SK-N-SH (cell line): ENCODE measurements around the gene ATP6V0C. TPM values are rescaled to one million over a fixed set of nuclear protein-coding genes. Genes with fewer than 3 reads are reported as not detected.

Experiments used
- CTCF ChIA-PET: fragments of 300-600, 350-600 bp; formaldehyde crosslinking; extraction: SDS; loops from one replicate; lab custom pipeline; 2021; lab: Yijun Ruan, JAX
- POLR2A ChIA-PET: fragments of 350-600 bp; sonication (Branson Sonifier 250); formaldehyde crosslinking; extraction: SDS; loops from one replicate; lab custom pipeline; 2020; ENCODE audit warnings: antibody characterized with exemption, inconsistent platforms; lab: Yijun Ruan, JAX
- DNase-seq: peaks from one replicate; pipeline ENCODE4 v3.0.0; 2012
- H2AFZ ChIP-seq: fragments of 200-600 bp; sonication (generic); 2 replicates; pipeline ENCODE4 v1.8.1; 2016; ENCODE audit warnings: antibody characterized with exemption, mild to moderate bottlenecking, low read depth
- H3F3A ChIP-seq: fragments of 200-600 bp; sonication (generic); replicated peaks from 2 replicates; pipeline ENCODE3; 2016; ENCODE audit warnings: antibody characterized with exemption, mild to moderate bottlenecking; ENCODE audit not compliant: insufficient read depth
- H3K27ac ChIP-seq, 2 experiments: fragments of 200-500 bp in 1 of 2; fragments of 200-600 bp in 1 of 2; sonication (Bioruptor generic) in 1 of 2; sonication (generic), shearing (Covaris generic) in 1 of 2; 2 replicates each; pipeline versions ENCODE4 v1.5.1 to v1.6.1; 2014 to 2016; ENCODE audit warnings: low read depth in 2 of 2, inconsistent platforms in 1 of 2, low read length in 1 of 2, mild to moderate bottlenecking in 1 of 2, mixed read lengths in 1 of 2
- H3K27me3 ChIP-seq: fragments of 200-600 bp; sonication (generic), shearing (Covaris generic); 2 replicates; pipeline ENCODE4 v1.6.1; 2016; ENCODE audit warnings: mixed run types; ENCODE audit not compliant: insufficient read depth
- H3K36me3 ChIP-seq, 2 experiments: fragments of 200-500 bp in 1 of 2; fragments of 200-600 bp in 1 of 2; sonication (Bioruptor generic) in 1 of 2; sonication (generic) in 1 of 2; replicated peaks in 1 of 2; 2 replicates each; pipeline versions ENCODE3 to v1.5.1; 2014 to 2016; ENCODE audit warnings: low read length in 1 of 2, mild to moderate bottlenecking in 1 of 2; ENCODE audit not compliant: insufficient read depth in 2 of 2, control insufficient read depth in 1 of 2
- H3K4me1 ChIP-seq, 2 experiments: fragments of 200-500 bp in 1 of 2; fragments of 200-600 bp in 1 of 2; sonication (Bioruptor generic) in 1 of 2; sonication (generic), shearing (Covaris generic) in 1 of 2; 2 replicates each; pipeline versions ENCODE4 v1.5.1 to v1.6.1; 2014 to 2016; ENCODE audit warnings: low read depth in 1 of 2, low read length in 1 of 2, mixed run types in 1 of 2; ENCODE audit not compliant: insufficient read depth in 2 of 2, control insufficient read depth in 1 of 2
- H3K4me2 ChIP-seq: fragments of 200-600 bp; sonication (generic), shearing (Covaris generic); 2 replicates; pipeline ENCODE4 v1.6.1; 2017; ENCODE audit warnings: mixed run types
- H3K4me3 ChIP-seq, 2 experiments: fragments of 200-500 bp in 1 of 2; fragments of 200-600 bp in 1 of 2; sonication (Bioruptor generic) in 1 of 2; sonication (generic), shearing (Covaris generic) in 1 of 2; 2 replicates each; pipeline versions ENCODE4 v1.5.1 to v1.8.1; 2014 to 2016; ENCODE audit warnings: low read depth in 2 of 2, inconsistent platforms in 1 of 2, low read length in 1 of 2, mild to moderate bottlenecking in 1 of 2, mixed read lengths in 1 of 2, moderate library complexity in 1 of 2
- H3K79me2 ChIP-seq: fragments of 200-600 bp; sonication (generic); 2 replicates; pipeline ENCODE4 v1.8.1; 2017; ENCODE audit warnings: mild to moderate bottlenecking; ENCODE audit not compliant: insufficient read depth
- H3K9ac ChIP-seq: fragments of 200-600 bp; sonication (generic); 2 replicates; pipeline ENCODE4 v1.6.1; 2017; ENCODE audit warnings: mixed run types
- H3K9me2 ChIP-seq: fragments of 200-600 bp; sonication (generic); 2 replicates; pipeline ENCODE4 v1.6.1; 2017; ENCODE audit warnings: mixed run types
- H3K9me3 ChIP-seq: fragments of 200-600 bp; sonication (generic); 2 replicates; pipeline ENCODE4 v1.6.1; 2017; ENCODE audit warnings: mixed run types, mild to moderate bottlenecking, moderate library complexity
- H4K20me1 ChIP-seq: fragments of 200-600 bp; sonication (generic); 2 replicates; pipeline ENCODE4 v1.6.1; 2017; ENCODE audit warnings: mild to moderate bottlenecking, mixed run types; ENCODE audit not compliant: insufficient read depth
- CHD2 ChIP-seq: fragments of 150-350 bp; IDR thresholded peaks from 2 replicates; pipeline ENCODE4 v1.6.1; 2018; ENCODE audit warnings: low read length; ENCODE audit not compliant: partially characterized antibody
- EP300 ChIP-seq, 2 experiments: IDR thresholded peaks; 2 replicates each; pipeline versions ENCODE4 v1.4.0 to v1.6.1; 2012; ENCODE audit warnings: borderline replicate concordance in 1 of 2, low read depth in 1 of 2, low read length in 1 of 2
- FOSL2 ChIP-seq: IDR thresholded peaks from 2 replicates; pipeline ENCODE4 v1.4.0; 2012; ENCODE audit warnings: low read depth, mild to moderate bottlenecking, moderate library complexity, borderline replicate concordance
- FOXM1 ChIP-seq: IDR thresholded peaks from 2 replicates; pipeline ENCODE4 v1.4.0; 2012; ENCODE audit warnings: low read depth, mild to moderate bottlenecking
- MAX ChIP-seq: IDR thresholded peaks from 2 replicates; pipeline ENCODE4 v1.4.0; 2012; ENCODE audit warnings: low read depth
- MEF2A ChIP-seq: IDR thresholded peaks from 2 replicates; pipeline ENCODE4 v1.4.0; 2012; ENCODE audit warnings: low read depth, borderline replicate concordance
- RAD21 ChIP-seq: IDR thresholded peaks from 2 replicates; pipeline ENCODE4 v1.6.1; 2012; ENCODE audit warnings: mild to moderate bottlenecking, low read length
- RCOR1 ChIP-seq: fragments of 150-350 bp; IDR thresholded peaks from 2 replicates; pipeline ENCODE4 v1.6.1; 2017; ENCODE audit warnings: antibody characterized with exemption, low read length
- REST ChIP-seq: IDR thresholded peaks from 2 replicates; pipeline ENCODE4 v1.6.1; 2012; ENCODE audit warnings: mild to moderate bottlenecking, low read depth, low read length, moderate library complexity
- RFX5 ChIP-seq: IDR thresholded peaks from 2 replicates; pipeline ENCODE4 v1.6.1; 2012; ENCODE audit warnings: mild to moderate bottlenecking, improper control_type of control experiment, low read length
- WGBS: methylation state at CpG from one replicate; pipeline ENCODE4 v1.1.6; 2017; ENCODE audit warnings: low lambda C conversion rate; 5-methylcytosine and 5-hydroxymethylcytosine counted together
- polyA plus RNA-seq, 3 experiments: library from polyadenylated mRNA; depleted of rRNA; stranded (reverse); fragments of >200 nt; gene quantifications; 2 replicates each; pipeline ENCODE4 v1.2.3, GENCODE V29; 2012
- TF ChIP-seq, protein P1 (sequence below): fragments of 150-350 bp; IDR thresholded peaks from 2 replicates; pipeline ENCODE4 v1.6.1; 2017; ENCODE audit warnings: antibody characterized with exemption, low read length, low read depth, borderline replicate concordance
- TF ChIP-seq, protein P2 (sequence below): IDR thresholded peaks from 2 replicates; pipeline ENCODE4 v1.4.0; 2012; ENCODE audit warnings: low read depth, borderline replicate concordance
- TF ChIP-seq, protein P3 (sequence below): fragments of 200-600 bp; sonication (generic); IDR thresholded peaks from 2 replicates; pipeline ENCODE4 v1.6.1; 2017; ENCODE audit warnings: antibody characterized with exemption, mild to moderate bottlenecking, moderate library complexity

The ATP6V0C gene
- polyA plus RNA-seq, 1 of the 3 experiments (the other 2 are of a cell fraction): 80.1 TPM

DNA sequence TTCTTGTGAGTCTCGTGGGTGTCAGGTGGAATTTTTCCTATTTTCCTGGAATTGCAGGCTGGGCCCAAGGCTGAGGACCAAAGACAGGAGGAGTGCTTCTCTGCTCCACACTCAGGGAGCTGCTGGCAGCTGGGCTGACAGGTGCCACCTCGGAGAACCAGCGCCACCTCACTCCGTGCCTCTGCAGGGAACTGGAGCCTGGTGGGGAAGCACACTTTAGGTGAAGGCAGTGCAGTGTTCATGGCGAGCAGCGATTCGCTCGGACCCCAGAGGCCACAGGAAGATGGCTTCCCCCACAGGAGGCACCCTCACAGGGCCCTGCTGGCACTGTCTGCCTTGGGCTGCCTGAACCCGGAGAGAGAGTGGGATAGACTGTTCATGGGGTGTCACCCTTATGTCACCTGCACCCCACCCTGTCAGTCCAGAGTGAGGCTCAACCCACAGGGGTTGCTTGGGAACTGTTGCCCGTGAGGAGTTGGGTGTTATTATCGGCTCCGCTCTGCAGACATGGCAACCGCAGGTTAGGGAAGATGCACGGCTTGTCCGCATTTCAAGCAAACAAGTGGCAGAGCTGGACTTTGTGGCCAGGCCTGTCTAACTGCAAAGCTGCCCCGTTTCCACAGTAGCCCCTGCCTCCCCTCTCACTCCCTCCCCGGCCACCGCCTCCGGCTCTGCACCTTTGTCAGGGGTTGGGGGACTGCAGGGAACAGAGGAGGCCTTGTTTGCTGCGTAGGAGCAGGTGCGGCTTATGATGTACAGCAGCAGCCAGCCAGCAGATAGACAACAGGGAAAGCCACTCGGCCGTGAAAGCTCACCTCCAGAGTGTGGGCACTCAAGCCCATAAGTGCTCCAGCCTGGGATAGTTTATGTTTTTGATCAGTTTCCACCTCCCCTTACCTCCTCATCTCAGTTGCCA, 23.3 kb upstream of the ATP6V0C start:
- Histone ChIP-seq H3K36me3 (no peaks in the 10 kb centered on the region), H3K4me1 (peaks cover 0 to 7% of the 10 kb centered on the region in 2 experiments; a peak in 1 of 4 replicates), H4K20me1 (no peaks in the 10 kb centered on the region), H3K27ac (no peak overlapping the region), H3K79me2 (no peaks in the 10 kb centered on the region), H3K9me3 (no peaks in the 10 kb centered on the region), H3F3A (no peaks in the 10 kb centered on the region), H3K27me3 (no peaks in the 10 kb centered on the region), H3K4me2 (no peak overlapping the region), H3K9me2 (no peaks in the 10 kb centered on the region), H3K9ac (no peak overlapping the region), H3K4me3 (no peak overlapping the region), H2AFZ (no peak overlapping the region)
- POLR2A ChIA-PET: no interaction called here
- no peak for DNase-seq
- CTCF ChIA-PET: interaction anchor here (0.8 to 12.7 kb wide), 2 partner anchors 9 to 10 kb away, joined by 3 to 95 read pairs; no protein-coding TSS in a partner anchor
- WGBS: 97% methylated on average over 10 of the region's 23 CpGs
- no peak for TF ChIP-seq FOSL2

DNA sequence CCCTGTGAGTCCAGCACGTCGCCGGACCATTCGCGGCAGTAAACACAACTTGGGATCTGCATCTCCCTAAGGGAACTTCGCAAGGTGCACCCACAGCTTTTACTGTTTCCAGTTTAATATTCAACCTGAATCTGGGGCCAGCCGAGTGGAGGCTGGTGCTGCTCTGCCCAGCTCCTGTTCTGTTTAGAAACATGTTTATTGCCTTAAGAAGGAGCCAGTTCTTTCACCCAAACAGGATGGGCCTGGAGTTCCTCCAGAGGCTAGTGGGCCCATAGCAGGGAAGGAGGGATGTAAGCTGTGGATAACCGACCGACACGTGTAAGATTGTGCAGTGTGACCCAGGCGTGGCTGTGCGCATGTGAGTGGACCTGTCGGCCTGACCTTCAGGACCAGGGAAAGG, 21.5 kb upstream of the ATP6V0C start:
- H4K20me1 ChIP-seq: no peaks in the 10 kb centered on the region
- H3K4me3 ChIP-seq: no peak overlapping the region
- no peaks in the 10 kb centered on the region for H3K27me3 ChIP-seq
- no peak overlapping the region for H3K4me2 ChIP-seq
- peaks cover 0 to 15% of the 10 kb centered on the region in 2 experiments; a peak in 1 of 4 replicates for H3K4me1 ChIP-seq
- H3K27ac ChIP-seq: no peak overlapping the region
- no peaks in the 10 kb centered on the region for H3F3A ChIP-seq
- no peaks in the 10 kb centered on the region for H3K9me2 ChIP-seq
- WGBS: 97% methylated on average over 13 of the region's 13 CpGs
- POLR2A ChIA-PET: no interaction called here
- no peak overlapping the region for H3K9ac ChIP-seq
- H3K9me3 ChIP-seq: no peaks in the 10 kb centered on the region
- TF ChIP-seq, protein P1, sequence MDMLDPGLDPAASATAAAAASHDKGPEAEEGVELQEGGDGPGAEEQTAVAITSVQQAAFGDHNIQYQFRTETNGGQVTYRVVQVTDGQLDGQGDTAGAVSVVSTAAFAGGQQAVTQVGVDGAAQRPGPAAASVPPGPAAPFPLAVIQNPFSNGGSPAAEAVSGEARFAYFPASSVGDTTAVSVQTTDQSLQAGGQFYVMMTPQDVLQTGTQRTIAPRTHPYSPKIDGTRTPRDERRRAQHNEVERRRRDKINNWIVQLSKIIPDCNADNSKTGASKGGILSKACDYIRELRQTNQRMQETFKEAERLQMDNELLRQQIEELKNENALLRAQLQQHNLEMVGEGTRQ: no peak
- no peak for TF ChIP-seq RFX5
- TF ChIP-seq RCOR1: no peak
- TF ChIP-seq, protein P2, sequence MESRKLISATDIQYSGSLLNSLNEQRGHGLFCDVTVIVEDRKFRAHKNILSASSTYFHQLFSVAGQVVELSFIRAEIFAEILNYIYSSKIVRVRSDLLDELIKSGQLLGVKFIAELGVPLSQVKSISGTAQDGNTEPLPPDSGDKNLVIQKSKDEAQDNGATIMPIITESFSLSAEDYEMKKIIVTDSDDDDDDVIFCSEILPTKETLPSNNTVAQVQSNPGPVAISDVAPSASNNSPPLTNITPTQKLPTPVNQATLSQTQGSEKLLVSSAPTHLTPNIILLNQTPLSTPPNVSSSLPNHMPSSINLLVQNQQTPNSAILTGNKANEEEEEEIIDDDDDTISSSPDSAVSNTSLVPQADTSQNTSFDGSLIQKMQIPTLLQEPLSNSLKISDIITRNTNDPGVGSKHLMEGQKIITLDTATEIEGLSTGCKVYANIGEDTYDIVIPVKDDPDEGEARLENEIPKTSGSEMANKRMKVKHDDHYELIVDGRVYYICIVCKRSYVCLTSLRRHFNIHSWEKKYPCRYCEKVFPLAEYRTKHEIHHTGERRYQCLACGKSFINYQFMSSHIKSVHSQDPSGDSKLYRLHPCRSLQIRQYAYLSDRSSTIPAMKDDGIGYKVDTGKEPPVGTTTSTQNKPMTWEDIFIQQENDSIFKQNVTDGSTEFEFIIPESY: no peak
- TF ChIP-seq MAX: no peak
- TF ChIP-seq, protein P3, sequence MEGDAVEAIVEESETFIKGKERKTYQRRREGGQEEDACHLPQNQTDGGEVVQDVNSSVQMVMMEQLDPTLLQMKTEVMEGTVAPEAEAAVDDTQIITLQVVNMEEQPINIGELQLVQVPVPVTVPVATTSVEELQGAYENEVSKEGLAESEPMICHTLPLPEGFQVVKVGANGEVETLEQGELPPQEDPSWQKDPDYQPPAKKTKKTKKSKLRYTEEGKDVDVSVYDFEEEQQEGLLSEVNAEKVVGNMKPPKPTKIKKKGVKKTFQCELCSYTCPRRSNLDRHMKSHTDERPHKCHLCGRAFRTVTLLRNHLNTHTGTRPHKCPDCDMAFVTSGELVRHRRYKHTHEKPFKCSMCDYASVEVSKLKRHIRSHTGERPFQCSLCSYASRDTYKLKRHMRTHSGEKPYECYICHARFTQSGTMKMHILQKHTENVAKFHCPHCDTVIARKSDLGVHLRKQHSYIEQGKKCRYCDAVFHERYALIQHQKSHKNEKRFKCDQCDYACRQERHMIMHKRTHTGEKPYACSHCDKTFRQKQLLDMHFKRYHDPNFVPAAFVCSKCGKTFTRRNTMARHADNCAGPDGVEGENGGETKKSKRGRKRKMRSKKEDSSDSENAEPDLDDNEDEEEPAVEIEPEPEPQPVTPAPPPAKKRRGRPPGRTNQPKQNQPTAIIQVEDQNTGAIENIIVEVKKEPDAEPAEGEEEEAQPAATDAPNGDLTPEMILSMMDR: no peak
- TF ChIP-seq CHD2: no peak
- TF ChIP-seq REST: no peak
- no peak for TF ChIP-seq RAD21
- no peak for TF ChIP-seq MEF2A
- TF ChIP-seq FOXM1: no peak
- TF ChIP-seq EP300 (IDR thresholded peaks at IDR 0.05; ENCODE audit: borderline replicate concordance in 1 of 2, low read depth in 1 of 2, low read length in 1 of 2): no peak
- DNase-seq: no peak
- CTCF ChIA-PET: interaction anchor here (1.0 to 12.7 kb wide), 3 partner anchors 8 to 435 kb away, joined by 3 to 95 read pairs (median 4); no protein-coding TSS in a partner anchor
- H3K79me2 ChIP-seq: no peaks in the 10 kb centered on the region
- no peak overlapping the region for H2AFZ ChIP-seq
- H3K36me3 ChIP-seq: peaks cover 0 to 3% of the 10 kb centered on the region in 2 experiments
